Karpas-422 (cell line): ENCODE data around the gene SYNE3. TPM values are rescaled to one million over a fixed set of nuclear protein-coding genes. Genes with fewer than 3 reads are reported as not detected.

Source experiments
- DNase-seq: peaks from one replicate; pipeline ENCODE4 v3.0.0-alpha.2; 2015
- H2AFZ ChIP-seq: fragments of 200-600 bp; sonication (generic); 2 replicates; pipeline ENCODE4 v1.6.1; 2014; ENCODE audit warnings: antibody characterized with exemption, low read length, mixed read lengths
- H3K27ac ChIP-seq: fragments of 200-600 bp; sonication (generic); 2 replicates; pipeline ENCODE4 v1.5.1; 2014; ENCODE audit warnings: mild to moderate bottlenecking, low read length, moderate library complexity
- H3K27me3 ChIP-seq: fragments of 200-600 bp; sonication (generic); 2 replicates; pipeline ENCODE4 v1.6.1; 2014; ENCODE audit warnings: low read length, mixed read lengths
- H3K36me3 ChIP-seq: fragments of 200-600 bp; sonication (generic); 2 replicates; pipeline ENCODE4 v1.6.1; 2014; ENCODE audit warnings: low read length, mixed read lengths; ENCODE audit not compliant: insufficient read depth
- H3K4me1 ChIP-seq: fragments of 200-600 bp; sonication (generic); 2 replicates; pipeline ENCODE4 v1.6.1; 2014; ENCODE audit warnings: mild to moderate bottlenecking, low read length, mixed read lengths
- H3K4me2 ChIP-seq: fragments of 200-600 bp; sonication (generic); 2 replicates; pipeline ENCODE4 v1.6.1; 2014; ENCODE audit warnings: low read length, low read depth, mild to moderate bottlenecking; ENCODE audit not compliant: poor library complexity, severe bottlenecking
- H3K4me3 ChIP-seq: fragments of 200-600 bp; sonication (generic); 2 replicates; pipeline ENCODE4 v1.5.1; 2014; ENCODE audit warnings: mild to moderate bottlenecking, antibody characterized with exemption, low read length, mixed read lengths
- H3K79me2 ChIP-seq: fragments of 200-600 bp; sonication (generic); 2 replicates; pipeline ENCODE4 v1.6.1; 2014; ENCODE audit warnings: mild to moderate bottlenecking, low read length, mixed read lengths
- H3K9ac ChIP-seq: fragments of 200-600 bp; sonication (generic); 2 replicates; pipeline ENCODE4 v1.6.0; 2014; ENCODE audit warnings: low read length
- H3K9me2 ChIP-seq: fragments of 200-600 bp; sonication (generic), shearing (Covaris generic); replicated peaks from 2 replicates; pipeline ENCODE4 v1.6.0; 2014; ENCODE audit warnings: mild to moderate bottlenecking, low read length, moderate library complexity; ENCODE audit not compliant: insufficient read depth
- H3K9me3 ChIP-seq: fragments of 300-700, 200-600 bp; sonication (generic); 2 replicates; pipeline ENCODE4 v1.6.1; 2014; ENCODE audit warnings: low read length, mixed read lengths
- H4K20me1 ChIP-seq: fragments of 200-600 bp; sonication (generic); 2 replicates; pipeline ENCODE4 v1.6.1; 2014; ENCODE audit warnings: mild to moderate bottlenecking, antibody characterized with exemption, low read length, low read depth; ENCODE audit not compliant: insufficient read depth
- total RNA-seq: library from RNA; depleted of rRNA; stranded (reverse); fragments of >200 nt; shearing (Covaris generic); gene quantifications from 2 replicates; pipeline ENCODE4 v1.2.3, GENCODE V29; 2014; ENCODE audit warnings: low replicate concordance

Gene SYNE3
- total RNA-seq, 1 experiment from 2014 or later: 1.8 TPM

DNA sequence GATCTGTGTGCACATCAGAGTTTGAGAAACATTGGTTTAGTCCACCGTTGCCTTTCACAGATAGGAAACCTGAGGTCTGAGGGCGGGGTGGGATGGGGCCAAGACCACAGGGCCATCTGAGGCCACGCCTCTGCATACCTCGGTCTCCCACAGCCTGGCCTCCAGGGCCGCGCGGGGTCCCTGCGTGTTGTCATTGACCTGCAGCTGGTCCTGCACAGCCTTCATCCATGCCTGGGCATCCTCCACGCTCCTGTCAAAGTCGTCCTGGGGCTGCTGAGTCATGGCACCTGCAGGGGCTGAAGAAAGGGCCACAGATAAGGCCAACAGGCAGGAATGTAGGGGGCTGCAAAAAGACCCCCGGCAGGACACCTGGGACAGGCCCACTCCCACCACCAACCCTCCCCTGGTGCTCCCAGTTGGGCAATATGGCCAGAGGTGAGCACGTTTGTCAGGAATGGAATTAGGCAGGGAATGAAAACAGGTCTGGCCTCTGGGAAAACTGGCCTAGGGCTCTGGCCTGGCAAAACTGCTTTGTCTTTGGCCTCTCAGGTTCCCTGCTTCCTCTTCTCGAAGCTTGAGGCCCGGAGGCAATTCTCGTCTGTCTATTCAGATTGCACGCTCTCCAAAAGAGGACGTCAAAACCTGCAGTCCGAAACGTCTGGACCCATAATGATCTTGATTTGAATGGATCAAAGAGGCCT is 40.8 kb downstream of the SYNE3 start:
- H2AFZ ChIP-seq: no peak overlapping the region
- H3K36me3 ChIP-seq: no peaks in the 10 kb centered on the region
- H3K27ac ChIP-seq: no peak overlapping the region
- no peaks in the 10 kb centered on the region for H3K79me2 ChIP-seq
- H3K4me1 ChIP-seq: no peaks in the 10 kb centered on the region
- no peaks in the 10 kb centered on the region for H4K20me1 ChIP-seq
- H3K9me2 ChIP-seq: no peaks in the 10 kb centered on the region
- no peak for DNase-seq
- no peak overlapping the region for H3K4me3 ChIP-seq
- H3K9ac ChIP-seq: no peak overlapping the region
- no peaks in the 10 kb centered on the region for H3K27me3 ChIP-seq
- no peaks in the 10 kb centered on the region for H3K9me3 ChIP-seq
- no peak overlapping the region for H3K4me2 ChIP-seq

DNA sequence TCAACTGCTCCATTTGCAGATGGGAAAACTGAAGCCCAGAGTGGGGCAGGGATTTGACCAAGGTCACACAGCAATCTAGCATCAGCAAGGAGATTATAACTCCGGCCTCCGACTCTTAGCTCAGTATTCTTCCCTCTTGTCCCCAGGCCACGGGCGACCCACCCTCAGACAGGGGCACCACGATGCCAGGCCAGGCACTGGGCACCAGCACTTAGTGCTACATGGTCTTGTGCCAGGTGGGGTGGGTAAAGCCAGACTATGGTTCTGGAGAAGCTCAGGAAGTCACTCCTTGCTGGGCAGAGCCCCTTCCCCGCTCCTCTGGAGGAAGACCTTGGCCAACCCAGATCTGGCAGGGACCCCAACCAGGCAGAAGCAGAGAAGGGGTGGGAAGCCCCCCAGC is 41.5 kb downstream of the SYNE3 start:
- H3K4me3 ChIP-seq: no peak overlapping the region
- H3K27me3 ChIP-seq: no peaks in the 10 kb centered on the region
- no peaks in the 10 kb centered on the region for H3K9me3 ChIP-seq
- H3K79me2 ChIP-seq: no peaks in the 10 kb centered on the region
- no peaks in the 10 kb centered on the region for H3K36me3 ChIP-seq
- H3K4me1 ChIP-seq: no peaks in the 10 kb centered on the region
- no peak overlapping the region for H2AFZ ChIP-seq
- H4K20me1 ChIP-seq: no peaks in the 10 kb centered on the region
- DNase-seq: no peak
- H3K9me2 ChIP-seq: no peaks in the 10 kb centered on the region
- H3K27ac ChIP-seq: no peak overlapping the region
- H3K9ac ChIP-seq: no peak overlapping the region
- no peak overlapping the region for H3K4me2 ChIP-seq

DNA sequence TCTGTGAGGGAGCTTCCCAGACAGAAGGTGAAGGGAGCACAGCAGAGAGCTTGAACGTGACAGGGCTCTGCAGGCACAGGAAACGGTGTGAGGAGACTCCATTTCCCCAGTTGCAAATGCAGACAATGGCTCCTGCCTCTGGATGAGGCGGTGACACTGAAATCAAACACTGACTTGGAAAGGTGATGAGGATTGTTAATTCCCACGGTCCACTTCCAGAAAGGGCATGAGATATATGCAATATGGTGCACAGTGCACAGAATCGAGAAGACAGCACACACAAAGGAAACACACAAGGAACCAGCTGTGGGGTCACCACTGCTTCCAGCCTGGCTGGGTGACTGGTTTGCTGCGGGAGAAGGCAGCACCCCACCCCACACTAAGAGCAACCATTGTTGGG is 42.0 kb downstream of the SYNE3 start:
- Histone ChIP-seq H3K9me2 (no peaks in the 10 kb centered on the region), H3K27ac (no peak overlapping the region), H3K27me3 (no peaks in the 10 kb centered on the region), H3K9ac (no peak overlapping the region), H3K9me3 (no peaks in the 10 kb centered on the region), H3K36me3 (no peaks in the 10 kb centered on the region), H2AFZ (no peak overlapping the region), H3K4me3 (no peak overlapping the region), H3K4me2 (no peak overlapping the region), H4K20me1 (no peaks in the 10 kb centered on the region), H3K79me2 (no peaks in the 10 kb centered on the region), H3K4me1 (no peaks in the 10 kb centered on the region)
- DNase-seq: no peak

DNA sequence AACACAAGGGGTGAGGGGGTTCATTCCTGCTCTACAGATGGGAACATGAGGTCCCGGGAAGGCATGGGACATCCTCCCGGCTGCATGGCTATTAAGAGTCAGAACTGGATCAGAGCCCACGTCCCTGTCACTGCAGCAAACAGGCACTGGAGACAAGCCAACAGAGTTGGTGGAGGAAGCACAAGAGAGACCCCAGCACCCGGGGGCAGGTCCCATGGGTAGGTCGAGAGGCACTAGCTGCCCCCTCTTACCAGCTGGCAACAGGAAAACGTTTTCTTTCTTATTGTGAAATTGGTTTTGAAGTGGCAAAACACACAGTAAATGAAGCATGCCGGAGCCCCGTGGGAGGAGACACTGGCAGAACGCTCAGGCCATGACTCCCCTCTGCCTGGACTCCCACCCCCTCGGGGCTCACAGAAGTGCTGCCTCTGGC is 43.6 kb downstream of the SYNE3 start:
- no peak overlapping the region for H3K9ac ChIP-seq
- H3K9me2 ChIP-seq: no peaks in the 10 kb centered on the region
- H3K9me3 ChIP-seq: no peaks in the 10 kb centered on the region
- H3K27ac ChIP-seq: no peak overlapping the region
- no peak overlapping the region for H3K4me2 ChIP-seq
- no peak for DNase-seq
- no peak overlapping the region for H2AFZ ChIP-seq
- H3K27me3 ChIP-seq: no peaks in the 10 kb centered on the region
- no peaks in the 10 kb centered on the region for H3K36me3 ChIP-seq
- H3K4me3 ChIP-seq: no peak overlapping the region
- H4K20me1 ChIP-seq: no peaks in the 10 kb centered on the region
- H3K4me1 ChIP-seq: no peaks in the 10 kb centered on the region
- no peaks in the 10 kb centered on the region for H3K79me2 ChIP-seq

DNA sequence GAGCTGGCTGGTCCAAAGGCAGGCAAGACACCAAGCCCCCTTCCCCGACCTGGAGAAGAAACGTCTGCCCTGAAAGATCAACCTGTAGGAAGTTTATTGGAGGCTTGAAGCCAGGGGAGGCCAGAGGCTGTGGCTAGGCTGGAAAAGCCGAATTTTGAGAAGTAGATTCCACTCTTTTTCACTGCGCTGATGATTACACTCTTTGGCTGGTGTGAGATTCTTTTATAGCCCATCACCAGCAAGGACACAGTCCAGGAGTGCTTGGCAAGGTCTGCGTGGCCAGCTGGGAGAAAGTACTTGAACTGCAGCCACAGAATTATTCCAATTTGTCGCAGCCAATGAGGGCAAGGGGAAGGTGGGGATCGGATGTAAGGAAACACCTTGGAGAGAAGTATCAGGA is 45.0 kb downstream of the SYNE3 start:
- Histone ChIP-seq H3K79me2 (no peaks in the 10 kb centered on the region), H4K20me1 (no peaks in the 10 kb centered on the region), H3K9me2 (no peaks in the 10 kb centered on the region), H2AFZ (no peak overlapping the region), H3K27me3 (no peaks in the 10 kb centered on the region), H3K9ac (no peak overlapping the region), H3K4me3 (no peak overlapping the region), H3K4me2 (no peak overlapping the region), H3K4me1 (no peaks in the 10 kb centered on the region), H3K36me3 (no peaks in the 10 kb centered on the region), H3K27ac (no peak overlapping the region), H3K9me3 (no peaks in the 10 kb centered on the region)
- DNase-seq: no peak

GRCh38 chr14:95471016-95471415 is 45.4 kb downstream of the SYNE3 start:
- Histone ChIP-seq H3K9me2 (no peaks in the 10 kb centered on the region), H3K4me2 (no peak overlapping the region), H2AFZ (no peak overlapping the region), H3K9me3 (no peaks in the 10 kb centered on the region), H3K27me3 (no peaks in the 10 kb centered on the region), H3K36me3 (no peaks in the 10 kb centered on the region), H3K9ac (no peak overlapping the region), H3K79me2 (no peaks in the 10 kb centered on the region), H4K20me1 (no peaks in the 10 kb centered on the region), H3K4me1 (no peaks in the 10 kb centered on the region), H3K27ac (no peak overlapping the region), H3K4me3 (no peak overlapping the region)
- DNase-seq: no peak

DNA sequence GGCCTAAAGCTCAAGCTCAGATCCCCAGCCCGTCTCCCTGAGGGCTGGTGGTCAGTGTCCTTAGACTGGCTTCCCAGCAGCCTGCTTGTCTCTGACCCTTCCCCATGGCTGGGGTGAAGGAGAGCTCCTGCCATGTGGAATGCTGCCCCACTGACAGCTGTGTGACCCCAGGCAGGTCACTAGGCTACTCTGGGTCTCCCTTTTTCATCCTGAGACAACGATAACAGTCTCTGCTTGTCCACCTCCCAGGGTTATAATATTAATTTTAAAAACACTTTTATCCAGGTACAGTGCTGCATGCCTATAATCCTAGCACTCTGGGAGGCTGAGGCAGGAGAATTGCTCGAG is 47.3 kb downstream of the SYNE3 start:
- Histone ChIP-seq H3K4me3 (no peak overlapping the region), H3K36me3 (no peaks in the 10 kb centered on the region)

GRCh38 chr14:95468448-95469133 is 47.9 kb downstream of the SYNE3 start:
- Histone ChIP-seq H3K4me3 (no peak overlapping the region), H3K27me3 (no peaks in the 10 kb centered on the region), H3K9me3 (no peaks in the 10 kb centered on the region), H3K36me3 (no peaks in the 10 kb centered on the region), H3K9ac (no peak overlapping the region), H3K4me2 (no peak overlapping the region), H4K20me1 (no peaks in the 10 kb centered on the region), H3K9me2 (no peaks in the 10 kb centered on the region), H2AFZ (no peak overlapping the region), H3K27ac (no peak overlapping the region), H3K4me1 (peaks cover 7% of the 10 kb centered on the region; the same call in 1 of the 2 replicates), H3K79me2 (no peaks in the 10 kb centered on the region)
- DNase-seq: no peak

More for the DNA sequence above, 47.3 kb downstream of the SYNE3 start:
- H3K9me3 ChIP-seq: no peaks in the 10 kb centered on the region
- H3K9me2 ChIP-seq: no peaks in the 10 kb centered on the region
- peaks cover 6% of the 10 kb centered on the region; the same call in 1 of the 2 replicates for H3K4me1 ChIP-seq
- no peak for DNase-seq
- H3K79me2 ChIP-seq: no peaks in the 10 kb centered on the region
- H4K20me1 ChIP-seq: no peaks in the 10 kb centered on the region
- no peak overlapping the region for H3K4me2 ChIP-seq
- no peak overlapping the region for H3K27ac ChIP-seq
- H3K9ac ChIP-seq: no peak overlapping the region
- H2AFZ ChIP-seq: no peak overlapping the region
- H3K27me3 ChIP-seq: no peaks in the 10 kb centered on the region
